IMR-90 (cell line): ENCODE measurements around the gene DGKD.

ENCODE experiments used
- BHLHE40 ChIP-seq: fragments of 150-350 bp; IDR thresholded peaks from 2 replicates; pipeline ENCODE4 v1.6.1; 2016; ENCODE audit warnings: mild to moderate bottlenecking, low read depth, low read length
- CEBPB ChIP-seq: IDR thresholded peaks from 2 replicates; pipeline ENCODE4 v1.6.1; 2012; ENCODE audit warnings: low read depth, low read length, improper control_type of control experiment
- FOS ChIP-seq: fragments of 150-350 bp; IDR thresholded peaks from 2 replicates; pipeline ENCODE4 v1.6.1; 2016; ENCODE audit warnings: low read depth, low read length
- MAFK ChIP-seq: IDR thresholded peaks from 2 replicates; pipeline ENCODE4 v1.6.1; 2012; ENCODE audit warnings: low read depth, low read length, improper control_type of control experiment
- MAZ ChIP-seq: IDR thresholded peaks from 2 replicates; pipeline ENCODE4 v1.6.1; 2012; ENCODE audit warnings: low read depth, mild to moderate bottlenecking, low read length, improper control_type of control experiment, moderate library complexity, borderline replicate concordance
- MXI1 ChIP-seq: IDR thresholded peaks from 2 replicates; pipeline ENCODE4 v1.6.1; 2012; ENCODE audit warnings: low read depth, mild to moderate bottlenecking, low read length, moderate library complexity, borderline replicate concordance
- NFE2L2 ChIP-seq: fragments of 150-350 bp; IDR thresholded peaks from 2 replicates; pipeline ENCODE4 v1.6.1; 2016; ENCODE audit warnings: low read depth, mild to moderate bottlenecking, low read length
- POLR2A ChIP-seq: IDR thresholded peaks from 2 replicates; pipeline ENCODE4 v1.6.1; 2012; ENCODE audit warnings: mild to moderate bottlenecking, low read depth, low read length
- RAD21 ChIP-seq: IDR thresholded peaks from 2 replicates; pipeline ENCODE4 v1.6.1; 2012; ENCODE audit warnings: low read length, improper control_type of control experiment
- SMC3 ChIP-seq: fragments of 150-350 bp; IDR thresholded peaks from 2 replicates; pipeline ENCODE4 v1.6.1; 2016; ENCODE audit warnings: low read depth, mild to moderate bottlenecking, antibody characterized with exemption, low read length, moderate library complexity
- TF ChIP-seq, protein P1 (sequence below): conservative IDR thresholded peaks from 2 replicates; pipeline ENCODE4 v1.5.1; 2012; ENCODE audit warnings: mild to moderate bottlenecking, low read depth, low read length, improper control_type of control experiment
- TF ChIP-seq, protein P2 (sequence below): fragments of 150-350 bp; IDR thresholded peaks from 2 replicates; pipeline ENCODE4 v1.6.1; 2017; ENCODE audit warnings: mild to moderate bottlenecking, antibody characterized with exemption, low read length, low read depth

DNA sequence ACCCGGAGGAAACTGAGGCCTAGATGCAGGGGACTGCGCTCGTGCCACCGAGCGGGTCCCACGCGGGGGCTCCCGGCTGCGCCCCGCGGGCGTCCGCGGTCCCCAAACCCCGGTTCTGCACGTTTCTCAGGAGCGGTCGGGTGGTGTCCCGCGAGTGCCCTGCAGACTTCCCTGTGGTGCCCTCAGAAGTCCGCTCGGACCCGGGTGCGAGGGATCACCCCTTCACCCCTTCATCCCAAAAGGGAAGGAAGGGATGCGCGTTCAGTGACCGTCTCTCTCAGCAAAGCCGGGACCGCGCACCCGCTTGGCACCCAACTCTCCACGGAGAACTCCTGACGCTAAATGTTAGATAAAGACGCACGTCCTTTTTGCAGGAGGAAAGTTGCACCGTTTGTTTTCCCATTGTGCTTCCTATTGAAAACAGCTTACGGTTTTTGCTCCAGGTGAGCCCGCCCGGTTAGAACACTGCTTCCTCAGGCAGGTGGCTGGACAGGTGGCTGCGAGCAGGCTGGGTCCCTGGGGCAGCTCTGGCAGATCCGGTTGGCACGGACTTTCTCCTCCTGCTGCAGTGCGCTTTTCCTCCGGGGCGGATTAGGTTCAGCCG lies 779 bp downstream of the DGKD start:
- TF ChIP-seq NFE2L2 (no peak), POLR2A (no peak), MXI1 (no peak), RAD21 (no peak), SMC3 (no peak), CEBPB (no peak), FOS (no peak), BHLHE40 (no peak), MAFK (no peak), MAZ (no peak)
- TF ChIP-seq, protein P1, sequence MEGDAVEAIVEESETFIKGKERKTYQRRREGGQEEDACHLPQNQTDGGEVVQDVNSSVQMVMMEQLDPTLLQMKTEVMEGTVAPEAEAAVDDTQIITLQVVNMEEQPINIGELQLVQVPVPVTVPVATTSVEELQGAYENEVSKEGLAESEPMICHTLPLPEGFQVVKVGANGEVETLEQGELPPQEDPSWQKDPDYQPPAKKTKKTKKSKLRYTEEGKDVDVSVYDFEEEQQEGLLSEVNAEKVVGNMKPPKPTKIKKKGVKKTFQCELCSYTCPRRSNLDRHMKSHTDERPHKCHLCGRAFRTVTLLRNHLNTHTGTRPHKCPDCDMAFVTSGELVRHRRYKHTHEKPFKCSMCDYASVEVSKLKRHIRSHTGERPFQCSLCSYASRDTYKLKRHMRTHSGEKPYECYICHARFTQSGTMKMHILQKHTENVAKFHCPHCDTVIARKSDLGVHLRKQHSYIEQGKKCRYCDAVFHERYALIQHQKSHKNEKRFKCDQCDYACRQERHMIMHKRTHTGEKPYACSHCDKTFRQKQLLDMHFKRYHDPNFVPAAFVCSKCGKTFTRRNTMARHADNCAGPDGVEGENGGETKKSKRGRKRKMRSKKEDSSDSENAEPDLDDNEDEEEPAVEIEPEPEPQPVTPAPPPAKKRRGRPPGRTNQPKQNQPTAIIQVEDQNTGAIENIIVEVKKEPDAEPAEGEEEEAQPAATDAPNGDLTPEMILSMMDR = no peak
- TF ChIP-seq, protein P2, sequence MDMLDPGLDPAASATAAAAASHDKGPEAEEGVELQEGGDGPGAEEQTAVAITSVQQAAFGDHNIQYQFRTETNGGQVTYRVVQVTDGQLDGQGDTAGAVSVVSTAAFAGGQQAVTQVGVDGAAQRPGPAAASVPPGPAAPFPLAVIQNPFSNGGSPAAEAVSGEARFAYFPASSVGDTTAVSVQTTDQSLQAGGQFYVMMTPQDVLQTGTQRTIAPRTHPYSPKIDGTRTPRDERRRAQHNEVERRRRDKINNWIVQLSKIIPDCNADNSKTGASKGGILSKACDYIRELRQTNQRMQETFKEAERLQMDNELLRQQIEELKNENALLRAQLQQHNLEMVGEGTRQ = no peak
